HG02678 (cell line): ENCODE results near the gene TMEM163.
A peak's percentile ranks its signal among the peaks of the same experiment; 100 is the strongest.

Source experiments
- ATAC-seq: cut with Tn5 transposase; IDR thresholded peaks from one replicate; pipeline ENCODE4 v1.9.1; 2021; ENCODE audit warnings: mild to moderate bottlenecking, moderate library complexity; ENCODE audit not compliant: unreplicated experiment

The TMEM163 gene

DNA sequence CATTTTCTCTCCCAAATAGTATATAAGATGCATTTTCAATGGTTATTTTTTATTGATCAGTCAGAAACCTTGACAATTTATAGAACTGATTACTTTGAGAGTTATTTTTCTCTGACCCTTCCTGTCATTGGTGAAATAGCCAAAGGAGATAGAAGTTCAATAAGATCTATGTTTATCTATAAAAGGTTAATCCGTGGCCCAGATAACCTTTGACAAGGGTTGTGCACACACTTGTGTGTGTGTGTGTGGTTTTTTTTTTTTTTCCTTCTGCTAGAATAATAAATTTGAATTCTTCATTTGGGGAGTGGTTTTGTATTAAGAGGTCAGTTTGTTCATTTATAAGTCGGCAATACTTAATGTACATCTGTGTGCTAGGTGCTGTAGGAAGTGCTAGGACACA, 304.9 kb downstream of the TMEM163 start:
- no peak for ATAC-seq

DNA sequence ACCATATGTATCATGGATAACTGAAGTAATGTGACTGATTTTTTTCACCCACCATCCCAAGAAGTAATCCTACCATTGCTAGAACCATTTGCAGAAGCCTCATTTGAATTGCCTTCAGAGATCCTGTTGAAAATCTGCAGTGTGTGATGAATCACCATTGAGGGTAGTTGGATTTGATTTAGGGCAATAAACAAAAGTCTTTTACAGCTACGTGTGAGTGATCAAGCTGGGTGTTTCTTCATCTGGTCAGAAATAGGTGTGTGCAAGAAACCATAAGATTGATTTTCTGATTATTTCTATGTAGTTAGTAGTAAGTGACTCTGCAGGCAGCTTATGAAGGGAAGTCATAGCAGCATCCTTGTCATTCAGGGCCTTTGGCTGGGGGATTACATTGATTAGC, 305.4 kb downstream of the TMEM163 start:
- no peak for ATAC-seq

DNA sequence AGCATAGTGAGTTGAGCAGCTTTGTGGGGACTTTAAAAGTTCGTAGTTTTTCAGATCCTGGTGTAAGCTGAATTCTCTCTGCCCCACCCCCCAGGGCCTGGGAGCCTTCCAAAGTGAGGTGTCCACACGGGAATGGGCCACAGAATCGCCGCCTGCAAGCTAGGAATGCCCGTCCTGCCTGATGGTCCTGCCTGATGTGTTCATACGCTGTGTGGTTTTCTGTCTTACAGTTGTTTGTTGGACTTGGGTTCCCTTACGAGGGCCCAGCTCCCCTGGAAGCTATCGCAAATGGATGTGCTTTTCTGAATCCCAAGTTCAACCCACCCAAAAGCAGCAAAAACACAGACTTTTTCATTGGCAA, 306.2 kb downstream of the TMEM163 start:
- ATAC-seq, result no peak

DNA sequence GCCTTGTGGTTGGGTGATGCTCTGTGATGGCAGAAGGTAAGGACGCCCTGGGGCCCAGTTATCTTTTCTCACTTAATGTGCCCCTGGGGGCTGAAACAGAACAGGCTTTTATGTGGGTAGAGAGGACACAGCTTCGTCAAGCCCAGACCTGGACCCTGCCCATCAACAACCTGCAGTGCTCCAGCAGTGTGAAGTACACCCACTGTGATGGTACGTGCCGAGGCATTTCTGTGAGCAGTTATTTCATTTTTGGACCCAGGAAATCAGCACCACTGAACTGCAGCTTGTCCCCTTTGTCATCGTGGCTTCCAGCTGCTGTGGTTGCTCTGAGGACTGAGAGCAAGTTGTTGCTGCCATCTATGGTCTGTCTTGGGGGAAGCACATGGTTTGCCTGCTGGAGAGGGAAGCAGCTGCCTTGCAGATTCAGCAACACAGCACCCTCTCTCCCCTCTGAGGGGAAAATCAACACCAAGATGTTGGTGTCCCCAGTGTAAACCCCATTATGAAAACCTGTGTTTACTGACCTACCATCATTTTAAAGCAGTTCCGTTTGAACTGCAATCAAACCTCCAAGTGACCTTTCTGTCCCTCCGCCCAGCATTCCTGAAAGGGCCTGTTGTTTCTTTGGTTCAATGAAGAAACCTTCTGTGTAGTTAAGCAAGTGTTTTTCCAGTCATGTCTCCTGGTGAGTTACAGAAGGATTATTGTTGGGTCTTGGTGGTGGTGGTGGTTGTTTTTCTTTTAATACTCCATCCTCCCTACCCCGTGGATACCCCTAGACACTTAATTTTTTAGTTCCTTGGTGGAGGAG, 306.8 kb downstream of the TMEM163 start:
- peak; percentile 95 for ATAC-seq

DNA sequence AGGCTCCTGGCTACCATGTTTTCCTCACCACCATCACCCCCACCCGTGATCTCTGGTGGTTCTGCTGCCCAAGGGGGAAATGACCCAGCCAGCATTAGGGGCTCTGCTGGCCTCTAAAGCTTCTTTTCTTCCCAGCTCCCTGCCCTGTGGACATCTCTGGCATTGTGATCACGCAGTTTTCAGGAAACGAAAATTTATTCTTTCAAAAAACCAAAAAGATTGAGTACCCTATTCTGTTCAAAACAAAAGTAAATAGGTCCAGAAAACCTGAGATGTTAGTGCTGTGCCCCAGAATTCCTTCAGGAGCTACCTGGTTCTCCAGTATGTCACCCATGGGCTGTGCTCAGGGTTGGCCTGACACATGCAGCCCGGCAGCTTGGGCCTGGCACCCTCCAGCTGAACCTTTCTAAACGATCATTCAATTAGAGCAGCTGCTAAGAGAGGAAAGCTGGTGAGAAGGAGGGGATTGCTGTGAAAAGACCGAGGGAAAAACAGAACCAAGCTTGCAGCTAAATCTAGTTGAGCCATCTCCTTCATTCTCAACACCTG, 307.4 kb downstream of the TMEM163 start:
- ATAC-seq, result no peak

DNA sequence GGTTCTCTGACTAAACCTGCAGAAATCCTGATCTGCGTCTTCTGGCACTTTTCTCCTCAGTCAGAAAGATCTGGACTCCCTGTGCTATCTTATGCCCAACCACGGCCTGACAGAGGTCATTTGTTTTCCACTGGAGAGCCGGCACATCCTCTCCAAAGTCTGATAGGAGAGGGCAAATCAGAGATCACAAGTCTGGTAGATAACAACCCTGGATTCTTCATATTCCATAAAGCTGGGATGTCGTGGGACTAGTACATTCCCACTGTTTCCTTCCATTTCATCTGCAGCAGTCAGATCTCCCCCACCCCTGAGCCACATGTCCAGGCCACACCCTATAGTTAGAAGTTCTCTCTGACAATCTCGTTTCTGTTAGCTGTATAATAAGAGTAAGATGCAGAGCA, 308.0 kb downstream of the TMEM163 start:
- ATAC-seq, result no peak

DNA sequence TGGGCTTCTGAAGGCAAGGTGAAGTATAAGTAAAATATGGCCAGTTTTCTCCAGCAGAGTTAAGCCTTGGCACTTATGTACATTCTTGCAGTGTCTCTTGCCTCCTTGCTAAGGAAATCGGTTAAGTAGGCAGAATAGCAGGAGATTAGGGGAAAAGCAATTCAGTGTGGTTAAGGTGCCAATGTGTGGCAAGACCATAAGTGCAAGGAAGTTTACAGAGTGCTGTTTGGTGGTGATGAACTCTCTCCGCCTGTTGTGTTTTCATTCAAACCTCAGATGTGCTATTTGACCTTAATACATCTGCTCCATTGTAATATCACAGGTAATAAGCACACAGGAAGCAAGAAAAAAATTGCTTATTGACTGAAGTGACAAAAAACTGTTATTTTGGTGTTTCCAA, 308.8 kb downstream of the TMEM163 start:
- no peak for ATAC-seq

DNA sequence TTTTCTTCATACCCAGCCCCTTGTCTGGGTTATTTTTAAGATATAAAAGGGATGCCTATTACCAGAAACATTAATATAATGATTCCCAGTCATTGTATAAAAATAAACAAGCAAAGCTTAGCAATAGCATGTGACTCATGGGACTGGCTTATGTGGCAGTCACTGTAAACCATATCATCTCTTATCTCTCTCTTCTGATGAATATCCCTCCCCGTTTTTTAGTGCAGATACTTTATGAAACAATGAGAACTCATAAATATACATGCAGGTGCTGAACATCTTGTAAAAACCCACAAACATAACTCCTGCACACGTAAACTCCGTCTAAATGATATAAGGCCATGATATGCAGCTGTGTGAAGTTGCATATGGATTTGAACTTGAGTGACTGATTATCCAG, 310.0 kb downstream of the TMEM163 start:
- no peak for ATAC-seq

DNA sequence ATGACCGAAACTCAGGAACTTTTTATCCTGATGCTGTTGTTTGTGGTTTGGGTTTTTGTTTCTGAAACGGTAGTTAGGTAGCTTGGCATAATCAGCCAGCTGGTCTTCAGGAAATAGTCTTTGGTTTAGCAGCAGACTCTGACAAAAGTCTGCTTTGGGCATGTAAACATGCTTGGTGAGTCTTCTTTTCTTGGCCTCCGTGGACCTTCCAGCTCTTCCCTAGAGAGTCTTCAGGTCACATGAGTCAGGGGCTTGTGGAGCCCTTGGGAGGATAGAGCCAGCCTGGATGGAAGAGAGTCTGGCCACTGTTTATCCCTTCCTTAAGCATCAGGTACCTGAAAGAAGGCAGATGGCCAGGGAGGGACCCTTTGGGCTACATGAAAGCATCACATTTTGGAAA, 310.4 kb downstream of the TMEM163 start:
- no peak for ATAC-seq

DNA sequence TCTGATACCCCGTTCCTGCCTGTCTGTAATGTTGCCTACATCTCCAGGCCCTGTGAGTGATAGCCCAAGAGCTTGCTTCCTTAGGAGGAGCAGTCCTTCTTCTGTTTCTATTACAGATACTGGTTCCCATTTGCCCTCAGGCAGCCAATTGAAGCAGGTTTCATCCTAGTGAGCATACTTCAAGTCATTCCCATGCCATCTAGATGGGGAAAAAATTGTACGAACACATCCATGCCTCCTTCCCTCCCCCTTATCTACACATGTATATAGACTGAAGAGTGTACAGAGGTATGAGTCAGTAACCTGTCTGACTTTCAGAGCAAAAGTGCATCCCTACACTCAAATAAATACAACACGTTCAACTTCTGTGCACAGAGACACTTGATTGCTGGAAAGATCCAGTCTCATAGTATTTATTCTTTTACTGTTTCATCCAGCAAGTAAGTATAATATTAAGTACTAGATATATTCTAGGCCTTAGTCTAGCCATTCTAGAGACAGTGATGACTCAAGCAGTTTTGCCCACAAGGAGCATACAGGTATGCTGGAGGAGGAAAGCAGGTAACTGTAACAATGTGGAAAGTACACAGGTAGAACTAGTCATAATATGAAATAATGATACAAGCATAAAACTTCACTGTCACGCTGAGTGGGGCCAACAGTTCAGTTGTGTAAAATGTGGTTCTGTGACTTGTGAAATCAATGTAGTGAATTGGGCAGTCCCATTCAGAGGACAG, 311.5 kb downstream of the TMEM163 start:
- no peak for ATAC-seq

DNA sequence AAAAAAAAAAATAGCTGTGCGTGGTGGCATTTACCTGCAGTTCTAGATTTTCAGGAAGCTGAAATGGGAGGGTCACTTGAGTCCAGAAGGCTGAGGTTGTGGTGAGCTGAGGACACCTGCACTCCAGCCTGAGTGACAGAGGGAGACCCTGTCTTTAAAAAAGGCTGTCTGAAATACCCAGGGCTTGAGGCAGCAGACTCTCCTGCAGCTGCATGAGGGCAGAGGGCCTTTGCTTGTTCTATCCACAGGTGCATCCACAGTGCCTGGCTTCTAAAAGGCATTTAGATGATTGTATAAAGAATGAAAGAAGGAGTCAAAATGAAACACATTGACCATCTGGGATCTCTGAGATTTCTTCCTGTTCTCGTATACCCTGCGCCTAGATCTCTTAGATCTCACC, 312.1 kb downstream of the TMEM163 start:
- ATAC-seq, result no peak

DNA sequence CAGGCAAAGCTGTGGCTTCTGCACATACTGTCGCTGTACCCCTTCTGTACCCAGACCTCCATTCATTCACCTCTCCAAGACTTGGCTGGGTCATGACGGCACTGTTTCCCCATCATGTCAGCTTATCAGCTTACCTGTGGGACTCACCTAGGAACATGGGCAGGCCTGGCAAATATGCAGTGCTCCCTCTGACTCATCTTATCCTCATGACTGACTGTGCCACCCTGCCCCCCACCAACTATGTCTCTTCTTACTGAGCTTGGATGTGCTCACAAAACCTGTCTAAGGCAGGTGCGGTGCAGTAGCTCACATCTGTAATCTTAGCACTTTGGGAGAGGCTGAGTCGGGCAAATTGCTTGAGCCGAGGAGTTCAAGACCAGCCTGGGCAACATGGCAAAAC, 312.5 kb downstream of the TMEM163 start:
- ATAC-seq, result no peak
